ENCODE measurements around the gene MIGA2. TPM values are rescaled to one million over a fixed set of nuclear protein-coding genes. Genes with fewer than 3 reads are reported as not detected.
"Not testable (repeated sequence)": the region's sequence is repeated elsewhere in the genome, so short reads cannot be mapped to it uniquely, and the experiment has no call there.

The MIGA2 gene
- total RNA-seq, 2 donors from 2014 or later: 38.5 to 41.5 TPM

DNA sequence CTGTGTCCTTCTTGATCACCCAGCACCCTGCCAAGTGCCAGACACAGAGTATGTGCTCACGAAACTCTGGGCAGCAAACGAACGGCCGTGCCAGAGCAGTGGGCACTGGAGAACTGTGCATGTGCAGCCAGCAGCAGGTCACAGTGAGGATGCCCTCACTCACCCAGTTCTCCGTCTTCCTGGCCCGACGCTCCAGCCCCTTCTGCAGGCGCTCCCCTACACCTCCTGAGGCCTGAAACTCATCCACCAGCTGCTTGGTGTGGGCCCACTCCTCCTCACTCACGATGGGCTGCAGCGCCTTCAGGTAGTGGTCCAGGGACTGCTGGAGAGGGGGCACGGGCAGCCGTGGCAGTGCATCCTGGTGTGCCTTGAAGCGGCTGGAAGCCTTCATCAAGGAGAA lies 71.2 kb downstream of the MIGA2 start:
- H3K4me3 Mint-ChIP-seq: no peak overlapping the region
- H3K27me3 Mint-ChIP-seq (ENCODE audit: low read depth): no peaks in the 10 kb centered on the region
- H3K9me3 Mint-ChIP-seq: no peaks in the 10 kb centered on the region
- DNase-seq: no peak
- ATAC-seq (replicated peaks in 1 of 2): no peak
- H3K36me3 Mint-ChIP-seq (ENCODE audit: insufficient read depth in 2 of 2): no peaks in the 10 kb centered on the region
- no peak overlapping the region for H3K27ac Mint-ChIP-seq
- peaks cover 19% of the 10 kb centered on the region for H3K4me1 Mint-ChIP-seq (ENCODE audit: low read depth)

DNA sequence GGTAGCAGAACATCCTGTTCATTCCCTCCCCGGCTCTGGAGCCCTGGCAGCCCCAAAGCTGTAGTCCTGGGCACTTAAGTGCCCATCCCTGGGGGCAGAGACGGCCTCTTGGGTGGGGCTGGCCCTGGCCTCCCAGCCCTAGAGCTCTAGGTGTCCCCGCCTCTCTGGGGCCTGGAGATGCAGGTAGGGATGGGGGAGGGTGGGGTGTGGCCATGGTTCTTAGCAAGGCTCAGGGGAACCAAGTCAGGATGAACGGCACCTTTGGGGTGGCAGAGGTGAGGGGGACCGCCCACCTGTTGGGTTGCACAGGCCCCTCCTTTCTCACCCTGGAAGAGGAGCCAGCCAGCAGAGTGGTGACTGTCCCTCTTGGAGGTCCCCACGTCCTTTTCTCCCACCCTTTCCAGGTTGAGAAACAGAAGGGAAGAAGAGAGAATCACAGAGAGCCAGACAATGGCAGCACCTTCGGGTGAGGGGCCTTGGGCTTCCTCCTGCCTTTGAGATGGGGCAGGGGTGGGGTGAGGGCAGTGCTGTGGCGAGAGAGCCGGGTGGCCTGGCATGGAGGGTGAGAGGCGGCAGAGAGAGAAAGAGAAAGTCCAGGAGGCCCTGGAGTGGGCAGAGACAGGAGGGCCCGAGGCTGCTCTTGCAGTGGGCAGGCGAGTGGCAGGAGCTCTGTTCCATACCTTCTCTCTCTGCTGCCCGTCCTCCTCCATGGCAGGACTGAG lies 71.8 kb downstream of the MIGA2 start:
- Mint-ChIP-seq H3K4me3 (peak overlapping the region in 1 of 2 donors; percentile 80), H3K27ac (no peak overlapping the region), H3K36me3 (ENCODE audit: insufficient read depth in 2 of 2) (no peaks in the 10 kb centered on the region), H3K4me1 (ENCODE audit: low read depth) (peaks cover 19% of the 10 kb centered on the region), H3K9me3 (no peaks in the 10 kb centered on the region), H3K27me3 (ENCODE audit: low read depth) (no peaks in the 10 kb centered on the region)
- ATAC-seq (replicated peaks in 1 of 2) (no peak), DNase-seq (no peak)

GRCh38 chr9:129108805-129109536 lies 72.5 kb downstream of the MIGA2 start:
- peak overlapping the region; percentile 48 to 80 for H3K4me3 Mint-ChIP-seq
- H3K4me1 Mint-ChIP-seq (ENCODE audit: low read depth): peaks cover 26% of the 10 kb centered on the region
- H3K27me3 Mint-ChIP-seq (ENCODE audit: low read depth): no peaks in the 10 kb centered on the region
- H3K9me3 Mint-ChIP-seq: no peaks in the 10 kb centered on the region
- ATAC-seq (replicated peaks in 1 of 2) (no peak), DNase-seq (no peak)
- no peaks in the 10 kb centered on the region for H3K36me3 Mint-ChIP-seq (ENCODE audit: insufficient read depth in 2 of 2)
- H3K27ac Mint-ChIP-seq: no peak overlapping the region

DNA sequence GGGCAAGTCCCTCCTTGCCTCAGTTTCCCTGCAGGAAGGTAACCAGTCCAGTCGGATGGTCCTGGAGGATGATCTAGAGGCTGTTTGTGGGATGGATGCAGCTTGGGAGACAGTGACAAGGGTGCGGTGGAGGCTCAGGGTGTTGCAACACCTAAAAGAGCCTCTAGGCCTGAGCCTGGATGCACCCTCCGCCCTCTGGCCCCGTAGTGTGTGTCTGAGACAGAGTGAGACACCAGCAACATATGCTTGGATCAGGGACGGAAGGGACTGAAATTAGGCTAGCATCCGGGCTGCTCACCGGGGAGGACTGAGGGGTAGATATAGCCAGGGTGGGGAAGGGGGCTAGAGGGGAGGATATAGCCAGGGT lies 73.1 kb downstream of the MIGA2 start:
- Mint-ChIP-seq H3K4me1 (ENCODE audit: low read depth) (peaks cover 32% of the 10 kb centered on the region), H3K27ac (no peak overlapping the region), H3K4me3 (peak overlapping the region; percentile 48 to 80), H3K36me3 (ENCODE audit: insufficient read depth in 2 of 2) (no peaks in the 10 kb centered on the region), H3K9me3 (no peaks in the 10 kb centered on the region), H3K27me3 (ENCODE audit: low read depth) (no peaks in the 10 kb centered on the region)
- no peak for ATAC-seq (replicated peaks in 1 of 2)
- peak; percentile 19 to 34 for DNase-seq

GRCh38 chr9:129109952-129110739 lies 73.7 kb downstream of the MIGA2 start:
- no peak overlapping the region for H3K27ac Mint-ChIP-seq
- no peaks in the 10 kb centered on the region for H3K9me3 Mint-ChIP-seq
- no peaks in the 10 kb centered on the region for H3K27me3 Mint-ChIP-seq (ENCODE audit: low read depth)
- H3K4me3 Mint-ChIP-seq: peak overlapping the region; percentile 94 to 98
- H3K36me3 Mint-ChIP-seq (ENCODE audit: insufficient read depth in 2 of 2): no peaks in the 10 kb centered on the region
- peaks cover 38% of the 10 kb centered on the region for H3K4me1 Mint-ChIP-seq (ENCODE audit: low read depth)
- ATAC-seq (replicated peaks in 1 of 2) (no peak), DNase-seq (peak in 1 of 2 donors; percentile 17)

DNA sequence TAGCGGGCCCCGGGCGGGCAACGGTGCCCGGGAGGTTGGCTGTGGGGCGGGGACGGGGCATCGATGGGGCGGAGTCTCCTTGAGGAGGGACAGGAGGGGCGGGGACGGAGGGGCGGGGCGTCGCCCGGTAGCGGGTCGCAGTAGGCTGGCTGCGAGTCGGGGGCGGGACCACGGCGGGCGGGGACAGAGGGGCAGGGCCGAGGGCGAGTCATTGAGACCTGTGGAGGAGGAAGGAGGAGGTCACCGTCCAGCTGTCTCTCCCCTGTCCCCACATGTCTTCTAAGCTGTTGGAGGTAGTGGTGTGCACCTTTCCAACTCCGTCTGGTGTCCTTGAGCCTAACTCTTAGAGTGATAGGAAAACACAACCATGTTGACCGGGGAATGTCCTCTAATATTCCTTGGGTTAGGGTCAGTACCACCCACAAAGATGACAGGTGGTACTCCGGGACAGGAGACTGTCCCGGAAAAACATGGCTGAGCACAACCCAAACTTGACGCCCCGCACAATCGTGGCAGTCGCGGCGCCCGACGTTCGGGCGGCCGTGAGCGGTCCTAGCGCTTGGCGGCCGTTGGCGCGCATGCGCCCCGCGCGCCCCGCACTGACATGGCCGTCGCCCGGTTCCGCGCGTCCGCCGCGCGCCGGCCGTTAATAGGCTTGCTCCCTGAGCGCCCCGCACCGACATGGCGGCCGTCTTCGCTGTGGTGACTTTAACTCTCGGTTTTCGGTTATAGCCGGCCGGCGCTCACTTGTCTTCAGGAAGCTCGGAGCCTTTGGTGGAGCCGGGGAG lies 74.5 kb downstream of the MIGA2 start, which contains the start of the genes CRAT and PTPA:
TSS of gene CRAT (minus strand) at position 54 of the 788 bp plus-strand sequence. CDS start 284 bp downstream, outside the sequence.
TSS of gene PTPA (plus strand) at position 676 of the 788 bp plus-strand sequence. CDS start 186 bp downstream, outside the sequence.
- peak; percentile 89 to 90 for ATAC-seq (replicated peaks in 1 of 2)
- Mint-ChIP-seq H3K27me3 (ENCODE audit: low read depth) (no peaks in the 10 kb centered on the region), H3K36me3 (ENCODE audit: insufficient read depth in 2 of 2) (no peaks in the 10 kb centered on the region), H3K27ac (peak within 1 kb of the TSS; percentile 92), H3K4me3 (peak within 1 kb of the TSS; percentile 94 to 98), H3K4me1 (ENCODE audit: low read depth) (peaks cover 41% of the 10 kb centered on the region), H3K9me3 (no peaks in the 10 kb centered on the region)
- DNase-seq: peak; percentile 96 to 98

DNA sequence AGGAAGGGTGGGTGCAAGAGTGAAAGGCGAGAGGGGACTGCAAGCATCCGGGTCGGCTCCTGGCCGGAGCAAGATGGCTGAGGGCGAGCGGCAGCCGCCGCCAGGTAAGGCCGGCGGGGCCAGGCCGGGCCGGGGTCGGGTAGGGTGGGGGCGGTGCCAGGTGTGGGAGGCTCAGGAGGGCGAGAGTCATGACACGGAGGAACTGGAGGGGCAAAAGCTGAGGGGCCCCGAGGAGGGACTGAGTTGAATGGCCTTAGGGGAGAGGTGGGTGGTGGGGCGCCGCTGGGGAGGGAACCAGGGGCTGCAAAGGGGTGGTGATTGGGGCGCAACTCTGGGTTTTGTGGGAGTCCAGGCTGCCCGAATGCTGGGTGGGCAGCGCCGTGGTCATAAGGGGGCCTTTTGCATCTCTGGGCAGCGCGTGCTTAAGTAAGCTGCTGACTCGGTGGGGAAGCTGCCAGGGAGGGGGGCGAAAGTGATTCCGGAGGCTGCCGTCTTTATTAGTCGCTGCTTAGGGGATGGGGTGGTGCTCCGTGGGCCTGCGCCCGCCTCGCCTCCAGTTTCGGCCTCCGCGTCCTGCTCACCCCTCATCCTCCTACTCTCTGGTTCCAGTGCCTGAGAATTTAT lies 75.2 kb downstream of the MIGA2 start:
- H3K4me1 Mint-ChIP-seq (ENCODE audit: low read depth): peaks cover 41% of the 10 kb centered on the region
- ATAC-seq (replicated peaks in 1 of 2) (no peak), DNase-seq (peak; percentile 36 to 43)
- peak overlapping the region; percentile 90 for H3K27ac Mint-ChIP-seq
- no peaks in the 10 kb centered on the region for H3K9me3 Mint-ChIP-seq
- no peaks in the 10 kb centered on the region for H3K27me3 Mint-ChIP-seq (ENCODE audit: low read depth)
- H3K4me3 Mint-ChIP-seq: peak overlapping the region; percentile 94 to 98
- H3K36me3 Mint-ChIP-seq (ENCODE audit: insufficient read depth in 2 of 2): no peaks in the 10 kb centered on the region

DNA sequence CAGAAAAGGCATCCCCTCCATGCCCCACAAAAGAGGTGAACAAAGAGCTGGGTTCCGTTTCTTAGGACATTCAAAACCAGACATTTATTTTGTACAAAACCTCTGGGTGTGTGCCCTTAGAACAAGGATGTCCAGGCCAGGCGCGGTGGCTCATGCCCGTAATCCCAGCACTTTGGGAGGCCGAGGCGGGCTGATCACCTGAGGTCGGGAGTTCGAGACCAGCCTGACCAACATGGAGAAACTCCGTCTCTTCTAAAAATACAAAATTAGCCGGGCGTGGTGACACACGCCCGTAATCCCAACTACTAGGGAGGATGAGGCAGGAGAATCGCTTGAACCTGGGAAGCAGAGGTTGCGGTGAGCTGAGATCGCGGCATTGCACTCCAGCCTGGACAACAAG lies 76.1 kb downstream of the MIGA2 start:
- not testable (repeated sequence) for ATAC-seq (replicated peaks in 1 of 2); H3K27me3 Mint-ChIP-seq (ENCODE audit: low read depth); H3K36me3 Mint-ChIP-seq (ENCODE audit: insufficient read depth in 2 of 2); DNase-seq; H3K27ac Mint-ChIP-seq; H3K9me3 Mint-ChIP-seq
- peak overlapping the region; percentile 94 to 98 for H3K4me3 Mint-ChIP-seq
- peaks cover 41% of the 10 kb centered on the region for H3K4me1 Mint-ChIP-seq (ENCODE audit: low read depth)

GRCh38 chr9:129113645-129114304 lies 77.3 kb downstream of the MIGA2 start:
- Mint-ChIP-seq H3K27me3 (ENCODE audit: low read depth) (no peaks in the 10 kb centered on the region), H3K4me3 (no peak overlapping the region), H3K27ac (no peak overlapping the region), H3K4me1 (ENCODE audit: low read depth) (peaks cover 38% of the 10 kb centered on the region), H3K9me3 (no peaks in the 10 kb centered on the region), H3K36me3 (ENCODE audit: insufficient read depth in 2 of 2) (no peaks in the 10 kb centered on the region)
- DNase-seq (no peak), ATAC-seq (replicated peaks in 1 of 2) (no peak)

GRCh38 chr9:129118799-129119198 lies 82.4 kb downstream of the MIGA2 start:
- DNase-seq: no peak
- H3K27me3 Mint-ChIP-seq (ENCODE audit: low read depth): no peaks in the 10 kb centered on the region
- H3K36me3 Mint-ChIP-seq (ENCODE audit: insufficient read depth in 2 of 2): peaks cover 0 to 2% of the 10 kb centered on the region in 2 donors
- no peak overlapping the region for H3K4me3 Mint-ChIP-seq
- ATAC-seq (replicated peaks in 1 of 2): no peak
- H3K4me1 Mint-ChIP-seq (ENCODE audit: low read depth): peaks cover 21% of the 10 kb centered on the region
- H3K27ac Mint-ChIP-seq: no peak overlapping the region
- no peaks in the 10 kb centered on the region for H3K9me3 Mint-ChIP-seq

DNA sequence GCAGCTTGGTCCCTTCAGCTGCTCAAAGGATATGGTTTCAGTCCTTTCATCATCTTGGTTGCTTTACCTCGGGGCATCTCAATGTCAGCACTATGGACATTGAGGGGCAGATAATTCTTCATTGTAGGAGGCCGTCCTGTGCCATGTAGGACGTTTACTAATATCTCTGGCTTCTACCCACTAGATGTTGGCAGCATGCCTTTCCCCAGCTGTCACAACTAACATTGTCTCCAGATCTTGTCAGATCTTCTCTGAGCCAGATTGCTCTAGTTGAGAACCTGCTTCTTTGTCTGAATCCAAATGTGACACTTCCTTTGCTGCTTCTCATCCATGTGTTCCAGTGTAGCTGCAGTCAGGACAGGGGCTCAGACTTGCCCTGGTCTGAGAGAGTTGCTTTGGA lies 85.1 kb downstream of the MIGA2 start:
- Mint-ChIP-seq H3K36me3 (ENCODE audit: insufficient read depth in 2 of 2) (peaks cover 0 to 2% of the 10 kb centered on the region in 2 donors), H3K27ac (no peak overlapping the region)

More for the DNA sequence above, 85.1 kb downstream of the MIGA2 start:
- H3K27me3 Mint-ChIP-seq (ENCODE audit: low read depth): no peaks in the 10 kb centered on the region
- peaks cover 4% of the 10 kb centered on the region for H3K4me1 Mint-ChIP-seq (ENCODE audit: low read depth)
- DNase-seq (no peak), ATAC-seq (replicated peaks in 1 of 2) (no peak)
- no peak overlapping the region for H3K4me3 Mint-ChIP-seq
- H3K9me3 Mint-ChIP-seq: no peaks in the 10 kb centered on the region

Data from activated T-cell treated with anti-CD3 and anti-CD28 coated beads, Interleukin-2, amount 50 U/mL, for 72 hours (primary cell).